ENCODE data around the gene SRSF11. TPM values are rescaled to one million over a fixed set of nuclear protein-coding genes. Genes with fewer than 3 reads are reported as not detected.

Gene SRSF11
- total and polyA plus RNA-seq, 2 donors (not counting 1 experiment from before 2014, with no cell fraction given), result 243 to 333 TPM

GRCh38 chr1:70290218-70290617 is 69.0 kb downstream of the SRSF11 start:
- H3K9me3 Mint-ChIP-seq (ENCODE audit: insufficient read depth), result no peaks in the 10 kb centered on the region
- H3K27me3 ChIP-seq (replicated peaks in 1 of 4; ENCODE audit: control extremely low read depth in 1 of 4, control insufficient read depth in 3 of 4, insufficient read depth in 4 of 4, low read length in 3 of 4), result no peaks in the 10 kb centered on the region
- intact Hi-C loops (cut with micrococcal nuclease), result no loop called here
- H3K9ac ChIP-seq (ENCODE audit: low read length), result no peak overlapping the region
- H3K79me2 ChIP-seq (ENCODE audit: control insufficient read depth, insufficient read depth, low read length), result no peaks in the 10 kb centered on the region
- no peak overlapping the region for H3K27ac Mint-ChIP-seq
- peaks cover 5% of the 10 kb centered on the region in 2 donors for H3K4me1 ChIP-seq (ENCODE audit: control insufficient read depth in 2 of 2, insufficient read depth in 2 of 2, low read length in 2 of 2)
- no CpG with 5 or more reads among the region's 1 CpG for WGBS (ENCODE audit: insufficient coverage)
- no peak for ATAC-seq (ENCODE audit: low read depth)
- H3K9me3 ChIP-seq (ENCODE audit: control extremely low read depth in 1 of 3, control insufficient read depth in 2 of 3, insufficient read depth in 1 of 3, low read length in 2 of 3), result no peaks in the 10 kb centered on the region
- DNase-seq, result no peak
- POLR2A ChIA-PET, result no interaction called here
- H3K27ac ChIP-seq (ENCODE audit: low read length in 2 of 2), result no peak overlapping the region
- H4K20me1 ChIP-seq (ENCODE audit: control insufficient read depth, insufficient read depth, low read length, poor library complexity, severe bottlenecking), result no peaks in the 10 kb centered on the region
- no peak overlapping the region for H3K4me2 ChIP-seq (replicated peaks; ENCODE audit: low read depth, low read length, poor library complexity, severe bottlenecking)
- H3K36me3 ChIP-seq (replicated peaks in 1 of 2; ENCODE audit: control extremely low read depth in 1 of 2, control insufficient read depth in 1 of 2, extremely low read depth in 1 of 2, insufficient read depth in 2 of 2, low read length in 1 of 2), result peaks cover 7 to 41% of the 10 kb centered on the region in 2 experiments
- no peak overlapping the region for H3K4me3 Mint-ChIP-seq
- H3K4me3 ChIP-seq (ENCODE audit: control extremely low read depth in 1 of 5, extremely low read depth in 1 of 5, insufficient read depth in 1 of 5, low read depth in 2 of 5, low read length in 4 of 5), result no peak overlapping the region
- TF ChIP-seq CTCF (IDR thresholded peaks at IDR 0.05) (no peak), EZH2 (IDR thresholded peaks at IDR 0.05; ENCODE audit: borderline replicate concordance, insufficient read depth, low read depth, low read length, poor library complexity, severe bottlenecking) (no peak)
- CTCF ChIA-PET, result no interaction called here
- no peak overlapping the region for H2AFZ ChIP-seq (ENCODE audit: insufficient read depth, low read depth, low read length, poor library complexity, severe bottlenecking)
- H3K4me1 Mint-ChIP-seq, result peaks cover 14% of the 10 kb centered on the region
- no peaks in the 10 kb centered on the region for H3K27me3 Mint-ChIP-seq

DNA sequence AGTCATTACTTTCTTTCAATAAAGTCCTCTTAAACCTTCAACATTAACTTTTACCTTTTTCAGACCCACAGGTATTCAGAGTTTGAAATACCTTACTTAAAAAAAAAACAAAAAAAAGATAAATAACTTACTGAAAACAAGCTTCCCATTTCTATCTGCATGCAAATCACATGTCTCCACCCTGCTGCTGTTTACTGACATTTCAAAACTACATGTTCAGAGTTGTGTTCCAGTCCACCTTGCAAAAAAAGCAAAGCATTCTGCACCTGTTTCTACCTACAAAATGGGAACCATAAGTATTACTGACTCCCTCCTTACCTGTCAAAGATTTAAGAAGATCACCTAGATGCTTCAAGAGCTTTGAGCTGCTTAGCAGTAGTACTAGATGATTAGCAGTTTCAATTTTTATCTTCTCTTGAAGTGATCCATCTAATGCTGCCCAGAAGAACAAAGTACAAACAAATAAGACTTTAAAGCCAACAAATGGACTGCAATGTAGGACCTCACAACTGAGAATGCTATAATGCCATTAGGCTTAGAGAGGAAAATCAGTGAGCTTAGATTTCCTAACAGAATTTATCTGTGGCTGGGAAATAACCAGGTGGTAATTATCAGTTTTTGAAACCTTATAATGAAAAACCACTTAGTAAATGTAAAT is 72.1 kb downstream of the SRSF11 start:
- H3K4me1 ChIP-seq (ENCODE audit: control insufficient read depth in 2 of 2, insufficient read depth in 2 of 2, low read length in 2 of 2), result peaks cover 5% of the 10 kb centered on the region in 2 donors
- no peak overlapping the region for H3K4me2 ChIP-seq (replicated peaks; ENCODE audit: low read depth, low read length, poor library complexity, severe bottlenecking)
- Mint-ChIP-seq H3K9me3 (ENCODE audit: insufficient read depth) (no peaks in the 10 kb centered on the region), H3K27me3 (no peaks in the 10 kb centered on the region), H3K27ac (peak overlapping the region; percentile 8), H3K4me3 (no peak overlapping the region), H3K4me1 (peaks cover 14% of the 10 kb centered on the region)
- TF ChIP-seq EZH2 (IDR thresholded peaks at IDR 0.05; ENCODE audit: borderline replicate concordance, insufficient read depth, low read depth, low read length, poor library complexity, severe bottlenecking) (no peak), CTCF (IDR thresholded peaks at IDR 0.05) (no peak)
- peak overlapping the region; percentile 1 to 50 for H3K27ac ChIP-seq (ENCODE audit: low read length in 2 of 2)
- H3K36me3 ChIP-seq (replicated peaks in 1 of 2; ENCODE audit: control extremely low read depth in 1 of 2, control insufficient read depth in 1 of 2, extremely low read depth in 1 of 2, insufficient read depth in 2 of 2, low read length in 1 of 2), result peaks cover 7 to 56% of the 10 kb centered on the region in 2 experiments
- intact Hi-C loops (cut with micrococcal nuclease), result no loop called here
- ATAC-seq (ENCODE audit: low read depth), result no peak
- no peaks in the 10 kb centered on the region for H3K27me3 ChIP-seq (replicated peaks in 1 of 4; ENCODE audit: control extremely low read depth in 1 of 4, control insufficient read depth in 3 of 4, insufficient read depth in 4 of 4, low read length in 3 of 4)
- ChIA-PET POLR2A (interaction anchor here (0.7 kb wide), 1 partner anchor 14 kb away, joined by 4 read pairs; no protein-coding TSS in a partner anchor), CTCF (no interaction called here)
- no peak overlapping the region for H3K9ac ChIP-seq (ENCODE audit: low read length)
- peak; percentile 5 for DNase-seq
- H4K20me1 ChIP-seq (ENCODE audit: control insufficient read depth, insufficient read depth, low read length, poor library complexity, severe bottlenecking), result no peaks in the 10 kb centered on the region
- no peaks in the 10 kb centered on the region for H3K9me3 ChIP-seq (ENCODE audit: control extremely low read depth in 1 of 3, control insufficient read depth in 2 of 3, insufficient read depth in 1 of 3, low read length in 2 of 3)
- H3K4me3 ChIP-seq (ENCODE audit: control extremely low read depth in 1 of 5, extremely low read depth in 1 of 5, insufficient read depth in 1 of 5, low read depth in 2 of 5, low read length in 4 of 5), result no peak overlapping the region
- no peaks in the 10 kb centered on the region for H3K79me2 ChIP-seq (ENCODE audit: control insufficient read depth, insufficient read depth, low read length)
- H2AFZ ChIP-seq (ENCODE audit: insufficient read depth, low read depth, low read length, poor library complexity, severe bottlenecking), result no peak overlapping the region
